MM.1S (cell line): Measurements from ENCODE around the gene DAPP1.

Experiments used
- DNase-seq: peaks from one replicate; pipeline ENCODE4 v3.0.0-alpha.2; 2015
- H2AFZ ChIP-seq: fragments of 300-600 bp; sonication (generic); 2 replicates; pipeline ENCODE4 v1.6.0; 2016; ENCODE audit warnings: antibody characterized with exemption, low read length
- H3F3A ChIP-seq: fragments of 300-600 bp; sonication (generic); 2 replicates; pipeline ENCODE4 v1.6.1; 2016; ENCODE audit warnings: mild to moderate bottlenecking, antibody characterized with exemption, low read length, moderate library complexity, mixed read lengths; ENCODE audit not compliant: insufficient read depth
- H3K27ac ChIP-seq: fragments of 300-600 bp; sonication (generic); 2 replicates; pipeline ENCODE4 v1.5.1; 2016; ENCODE audit warnings: mild to moderate bottlenecking, low read length
- H3K27me3 ChIP-seq: fragments of 300-600 bp; sonication (generic); replicated peaks from 2 replicates; pipeline ENCODE4 v1.6.0; 2016; ENCODE audit warnings: low read length; ENCODE audit not compliant: insufficient read depth
- H3K36me3 ChIP-seq: fragments of 300-600 bp; sonication (generic); replicated peaks from 2 replicates; pipeline ENCODE4 v1.6.1; 2016; ENCODE audit warnings: mild to moderate bottlenecking, low read length, mixed read lengths; ENCODE audit not compliant: insufficient read depth
- H3K4me1 ChIP-seq: fragments of 300-600 bp; sonication (generic); 2 replicates; pipeline ENCODE4 v1.6.1; 2016; ENCODE audit warnings: low read length, mixed read lengths
- H3K4me2 ChIP-seq: fragments of 300-600 bp; sonication (generic); 2 replicates; pipeline ENCODE4 v1.6.0; 2016; ENCODE audit warnings: low read depth, low read length
- H3K4me3 ChIP-seq: fragments of 300-600 bp; sonication (generic); 2 replicates; pipeline ENCODE4 v1.5.1; 2016; ENCODE audit warnings: low read length, mixed read lengths
- H3K79me2 ChIP-seq: fragments of 300-600 bp; sonication (generic); 2 replicates; pipeline ENCODE4 v1.6.1; 2016; ENCODE audit warnings: mixed run types, low read length, mixed read lengths
- H3K9ac ChIP-seq: fragments of 300-600 bp; sonication (generic); 2 replicates; pipeline ENCODE4 v1.6.1; 2016; ENCODE audit warnings: low read length, mixed read lengths
- H3K9me2 ChIP-seq: fragments of 300-600 bp; sonication (generic); replicated peaks from 2 replicates; pipeline ENCODE4 v1.6.1; 2016; ENCODE audit warnings: mild to moderate bottlenecking, low read length, mixed read lengths; ENCODE audit not compliant: insufficient read depth
- H3K9me3 ChIP-seq: fragments of 300-600 bp; sonication (generic); replicated peaks from 2 replicates; pipeline ENCODE4 v1.6.1; 2016; ENCODE audit warnings: mild to moderate bottlenecking, low read length, mixed read lengths; ENCODE audit not compliant: insufficient read depth
- H4K20me1 ChIP-seq: fragments of 300-600 bp; sonication (generic); 2 replicates; pipeline ENCODE4 v1.6.1; 2016; ENCODE audit warnings: mild to moderate bottlenecking, low read length, moderate library complexity, mixed read lengths; ENCODE audit not compliant: insufficient read depth
- EZH2 ChIP-seq: fragments of 300-600 bp; sonication (generic); optimal IDR thresholded peaks from 2 replicates; pipeline ENCODE3; 2017; ENCODE audit warnings: low read depth, mild to moderate bottlenecking, antibody characterized with exemption, low read length, mixed read lengths
- EZH2phosphoT487 ChIP-seq: fragments of 300-600 bp; sonication (generic); IDR thresholded peaks from 2 replicates; pipeline ENCODE4 v1.6.1; 2018; ENCODE audit warnings: antibody characterized with exemption, low read length
- TF ChIP-seq, protein P1 (sequence below): fragments of 300-600 bp; sonication (generic); IDR thresholded peaks from 2 replicates; pipeline ENCODE4 v1.5.1; 2016; ENCODE audit warnings: antibody characterized with exemption, low read length, mixed read lengths

The DAPP1 gene

GRCh38 chr4:99818661-99819060 lies 2.0 kb downstream of the DAPP1 start:
- Histone ChIP-seq H3K36me3 (no peaks in the 10 kb centered on the region), H4K20me1 (no peaks in the 10 kb centered on the region; the same call in 1 of the 2 replicates), H3K4me2 (peak overlapping the region; percentile 88), H3K9ac (peak overlapping the region; percentile 91; the same call in 1 of the 2 replicates), H3K9me3 (no peaks in the 10 kb centered on the region), H3K27ac (no peak overlapping the region), H3K4me1 (peaks cover 62% of the 10 kb centered on the region), H3K4me3 (peak overlapping the region; percentile 84), H3K9me2 (no peaks in the 10 kb centered on the region), H3K79me2 (peaks cover 68% of the 10 kb centered on the region), H3K27me3 (no peaks in the 10 kb centered on the region), H3F3A (peaks cover 35% of the 10 kb centered on the region), H2AFZ (no peak overlapping the region)
- DNase-seq, result no peak
- TF ChIP-seq, protein P1, sequence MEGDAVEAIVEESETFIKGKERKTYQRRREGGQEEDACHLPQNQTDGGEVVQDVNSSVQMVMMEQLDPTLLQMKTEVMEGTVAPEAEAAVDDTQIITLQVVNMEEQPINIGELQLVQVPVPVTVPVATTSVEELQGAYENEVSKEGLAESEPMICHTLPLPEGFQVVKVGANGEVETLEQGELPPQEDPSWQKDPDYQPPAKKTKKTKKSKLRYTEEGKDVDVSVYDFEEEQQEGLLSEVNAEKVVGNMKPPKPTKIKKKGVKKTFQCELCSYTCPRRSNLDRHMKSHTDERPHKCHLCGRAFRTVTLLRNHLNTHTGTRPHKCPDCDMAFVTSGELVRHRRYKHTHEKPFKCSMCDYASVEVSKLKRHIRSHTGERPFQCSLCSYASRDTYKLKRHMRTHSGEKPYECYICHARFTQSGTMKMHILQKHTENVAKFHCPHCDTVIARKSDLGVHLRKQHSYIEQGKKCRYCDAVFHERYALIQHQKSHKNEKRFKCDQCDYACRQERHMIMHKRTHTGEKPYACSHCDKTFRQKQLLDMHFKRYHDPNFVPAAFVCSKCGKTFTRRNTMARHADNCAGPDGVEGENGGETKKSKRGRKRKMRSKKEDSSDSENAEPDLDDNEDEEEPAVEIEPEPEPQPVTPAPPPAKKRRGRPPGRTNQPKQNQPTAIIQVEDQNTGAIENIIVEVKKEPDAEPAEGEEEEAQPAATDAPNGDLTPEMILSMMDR, result no peak
- TF ChIP-seq EZH2phosphoT487 (no peak), EZH2 (no peak)

GRCh38 chr4:99821918-99822503 lies 5.4 kb downstream of the DAPP1 start:
- no peak for TF ChIP-seq EZH2phosphoT487
- TF ChIP-seq, protein P1, result no peak
- TF ChIP-seq EZH2, result no peak
- DNase-seq, result peak; percentile 49
- H3K4me1 ChIP-seq, result peaks cover 63% of the 10 kb centered on the region
- no peaks in the 10 kb centered on the region for H3K9me2 ChIP-seq
- peak overlapping the region; percentile 59; the same call in 1 of the 2 replicates for H3K27ac ChIP-seq
- peaks cover 16% of the 10 kb centered on the region for H3F3A ChIP-seq
- no peaks in the 10 kb centered on the region for H3K9me3 ChIP-seq
- H2AFZ ChIP-seq, result no peak overlapping the region
- H3K9ac ChIP-seq, result peak overlapping the region; percentile 9; the same call in 1 of the 2 replicates
- H3K79me2 ChIP-seq, result peaks cover 98% of the 10 kb centered on the region
- H3K27me3 ChIP-seq, result no peaks in the 10 kb centered on the region
- H4K20me1 ChIP-seq, result no peaks in the 10 kb centered on the region; the same call in 1 of the 2 replicates
- H3K4me2 ChIP-seq, result peak overlapping the region; percentile 88
- H3K36me3 ChIP-seq, result no peaks in the 10 kb centered on the region; the same call in 1 of the 2 replicates
- H3K4me3 ChIP-seq, result 0 out of 2 replicates have a peak overlapping the region, but pooled peaks have one; percentile 5

DNA sequence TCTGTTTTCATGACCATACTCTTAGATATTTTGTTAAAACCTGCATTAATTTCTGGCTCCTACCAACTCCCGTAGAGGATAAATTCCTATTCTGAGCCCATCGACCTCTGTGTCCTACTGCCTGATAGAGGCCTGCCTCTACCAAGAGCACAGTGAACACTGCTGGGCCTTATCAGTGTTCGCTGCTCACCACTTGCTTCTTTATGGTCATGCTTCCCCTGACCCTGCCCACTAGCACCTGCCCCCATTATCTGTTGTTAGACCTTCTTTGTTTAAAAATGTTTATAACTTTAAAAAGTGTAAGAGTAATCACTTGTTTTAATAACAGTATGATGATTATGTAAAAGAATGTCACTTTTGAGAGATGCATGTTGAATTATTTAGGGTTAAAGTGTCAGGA lies 6.1 kb downstream of the DAPP1 start:
- Histone ChIP-seq H3K4me2 (peak overlapping the region; percentile 88; the same call in 1 of the 2 replicates), H3K27me3 (no peaks in the 10 kb centered on the region), H3K4me1 (peaks cover 67% of the 10 kb centered on the region), H4K20me1 (no peaks in the 10 kb centered on the region; the same call in 1 of the 2 replicates), H3F3A (peaks cover 15% of the 10 kb centered on the region), H3K9me3 (no peaks in the 10 kb centered on the region), H3K9ac (no peak overlapping the region), H3K27ac (no peak overlapping the region; the same call in 1 of the 2 replicates), H3K79me2 (peaks cover 97% of the 10 kb centered on the region), H3K9me2 (no peaks in the 10 kb centered on the region), H3K36me3 (no peaks in the 10 kb centered on the region; the same call in 1 of the 2 replicates), H2AFZ (no peak overlapping the region), H3K4me3 (0 out of 2 replicates have a peak overlapping the region, but pooled peaks have one; percentile 5)
- no peak for DNase-seq
- TF ChIP-seq EZH2 (no peak), EZH2phosphoT487 (no peak)
- TF ChIP-seq, protein P1, result no peak
